IPS-11a (cell line): ENCODE results near the gene OBSCN.
"Not testable (repeated sequence)": the region's sequence is repeated elsewhere in the genome, so short reads cannot be mapped to it uniquely, and the experiment has no call there.

Source experiments
- H3K4me3 ChIP-seq: one replicate; pipeline ENCODE4 v1.5.1; 2013; ENCODE audit warnings: low read depth, low read length, control low read depth

Gene OBSCN

DNA sequence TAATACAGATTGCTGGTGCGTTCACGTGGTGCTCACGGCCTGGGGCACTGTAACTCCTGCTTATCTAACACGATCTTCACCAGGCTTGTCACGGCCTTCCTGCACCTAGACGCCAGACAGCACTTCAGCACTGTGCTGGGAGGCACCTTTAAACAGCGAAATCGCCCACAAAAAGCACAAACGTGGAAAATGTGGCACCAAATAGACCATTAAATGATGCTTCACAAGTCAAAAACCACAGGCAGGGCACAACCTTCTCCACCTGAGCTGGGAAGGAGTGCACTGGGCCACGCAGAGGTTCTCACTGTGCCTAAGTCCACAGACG is 22.2 kb upstream of the OBSCN start:
- H3K4me3 ChIP-seq, result no peak overlapping the region

DNA sequence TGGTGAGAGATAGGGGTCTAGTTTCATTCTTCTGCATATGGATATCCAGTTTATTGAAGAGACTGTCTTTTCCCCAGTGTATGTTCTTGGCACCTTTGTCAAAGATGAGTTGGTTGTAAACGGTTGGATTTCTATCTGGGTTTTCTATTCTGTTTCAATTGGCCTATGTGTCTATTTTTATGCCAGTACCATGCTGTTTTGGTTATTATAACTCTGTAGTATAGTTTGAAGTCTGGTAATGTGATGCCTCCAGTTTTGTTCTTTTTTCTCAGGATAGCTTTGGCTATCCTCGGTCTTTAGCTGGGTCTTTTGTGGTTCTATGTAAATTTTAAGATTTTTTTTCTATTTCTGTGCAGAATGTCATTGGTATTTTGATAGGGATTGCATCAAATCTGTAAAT is 19.6 kb upstream of the OBSCN start:
- H3K4me3 ChIP-seq, result not testable (repeated sequence)

DNA sequence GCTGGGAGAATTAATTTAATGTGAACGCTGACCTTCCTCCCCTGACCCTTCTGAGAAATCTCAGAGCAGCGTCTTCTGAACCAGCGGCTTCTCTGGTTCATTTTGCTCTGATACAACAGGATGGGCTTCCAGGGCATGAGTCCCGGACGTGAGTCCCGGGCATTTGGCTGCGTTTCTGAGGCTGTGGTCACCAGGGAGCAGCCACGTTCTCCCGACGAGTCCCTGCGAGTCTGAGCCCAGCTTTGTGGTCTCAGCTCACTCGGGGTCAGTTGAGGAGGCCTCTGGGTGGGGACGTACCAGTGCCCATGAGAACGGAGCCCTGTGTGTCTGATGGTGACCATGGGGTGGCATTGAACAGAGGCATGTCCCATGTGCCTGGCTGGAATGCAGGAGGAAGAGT is 17.7 kb upstream of the OBSCN start:
- no peak overlapping the region for H3K4me3 ChIP-seq

DNA sequence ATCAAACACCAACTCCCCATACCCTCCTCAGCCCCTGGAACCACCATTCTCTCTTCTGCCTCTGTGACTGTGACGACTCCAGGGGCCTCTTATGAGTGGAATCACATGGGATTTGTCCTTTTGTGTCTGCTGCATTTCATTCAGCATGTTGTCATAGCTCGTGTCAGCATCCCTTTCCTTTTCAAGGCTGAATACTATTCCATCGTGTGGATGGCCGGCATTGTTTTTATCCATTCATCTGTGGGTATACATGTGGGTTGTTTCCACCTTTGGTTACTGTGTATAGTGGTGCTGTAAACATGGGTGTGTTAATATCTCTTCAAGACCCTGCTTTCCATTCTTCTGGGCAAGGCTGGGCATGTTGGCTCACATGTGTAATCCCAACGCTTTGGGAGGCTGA is 17.1 kb upstream of the OBSCN start:
- no peak overlapping the region for H3K4me3 ChIP-seq

DNA sequence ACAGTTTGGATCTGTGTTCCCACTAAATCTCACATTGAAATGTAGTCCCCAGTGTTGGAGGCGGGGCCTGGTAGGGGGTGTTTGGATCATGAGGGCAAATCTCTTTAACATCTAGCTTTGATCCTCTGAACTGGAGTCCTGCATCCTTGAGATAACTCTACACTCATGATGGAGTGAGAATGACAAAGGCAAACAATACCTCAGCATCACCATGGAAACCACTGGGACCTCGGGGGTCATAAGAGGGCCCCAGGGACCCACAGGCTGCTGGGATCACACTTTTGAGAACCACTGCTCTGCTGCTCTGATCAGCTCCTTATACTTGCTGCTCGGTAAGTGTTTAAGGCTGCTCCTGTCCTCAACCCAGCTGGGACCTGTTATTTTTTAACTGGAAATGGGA is 13.4 kb upstream of the OBSCN start:
- H3K4me3 ChIP-seq, result no peak overlapping the region

DNA sequence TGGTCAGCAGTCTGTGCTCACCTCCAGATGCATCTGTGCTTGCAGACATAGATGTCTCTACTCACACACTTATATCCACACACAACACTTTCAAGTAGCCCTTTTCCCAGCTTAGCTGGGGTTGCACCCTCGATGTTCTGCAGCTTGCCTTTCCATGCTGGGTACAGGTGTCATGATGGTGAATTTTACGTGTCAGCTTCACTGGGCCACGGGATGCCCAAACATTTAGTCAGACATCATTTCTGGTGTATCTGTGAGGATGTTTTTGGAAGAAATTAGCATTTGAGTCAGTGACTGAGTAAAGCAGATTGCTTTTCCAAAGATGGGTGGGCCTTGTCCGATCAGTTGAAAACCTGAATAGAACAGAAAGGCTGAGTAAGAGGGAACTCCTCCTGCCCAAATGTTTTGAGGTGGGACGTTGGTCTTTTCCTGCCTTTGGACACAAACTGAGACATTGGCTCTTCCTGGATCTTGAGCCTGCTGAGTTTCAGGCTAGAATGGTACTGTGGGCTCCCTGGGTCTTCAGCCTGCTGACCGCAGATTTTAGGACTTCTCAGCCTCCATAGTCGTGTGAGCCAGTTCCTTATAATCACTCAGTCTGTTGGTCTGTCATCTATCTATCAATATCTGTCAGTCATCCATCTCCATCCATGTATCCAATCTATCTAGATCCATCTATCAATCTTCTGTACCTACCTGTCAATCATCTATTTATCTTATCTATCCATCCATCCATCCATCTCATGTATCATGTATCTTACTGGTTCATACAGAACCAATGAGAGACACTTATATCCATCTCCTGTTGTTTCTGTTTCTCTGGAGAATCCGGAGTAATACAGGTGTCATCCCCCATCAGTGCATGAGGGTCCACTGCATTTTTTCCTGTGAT is 12.7 kb upstream of the OBSCN start:
- H3K4me3 ChIP-seq, result no peak overlapping the region

DNA sequence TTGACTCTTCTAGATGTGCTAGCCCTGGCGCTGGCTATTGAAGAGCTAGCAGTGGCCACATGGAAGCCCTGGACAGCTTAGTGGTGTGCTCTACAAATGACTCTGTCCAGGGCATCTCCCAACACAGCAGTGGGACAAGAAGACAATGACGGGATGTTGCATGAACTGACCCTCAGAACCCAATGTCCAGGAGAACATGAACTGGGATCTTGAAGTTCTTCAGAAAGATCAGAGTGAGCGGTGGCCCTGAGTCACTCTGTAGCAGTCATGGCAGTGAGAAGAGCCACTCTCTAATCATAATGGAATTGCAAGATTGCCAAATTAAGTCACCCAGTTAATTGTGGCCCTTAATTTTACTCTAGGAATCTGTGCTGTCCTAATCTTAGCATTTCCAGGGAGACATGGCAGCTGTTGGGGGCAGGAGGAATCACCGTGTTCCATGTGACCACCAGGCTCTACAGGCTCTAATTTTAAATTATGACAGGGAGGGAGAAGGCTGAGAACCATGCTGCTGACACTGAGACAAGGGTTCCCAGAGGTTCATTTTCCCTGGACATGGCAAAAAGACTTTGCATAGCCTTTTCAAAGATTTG is 10.2 kb upstream of the OBSCN start:
- no peak overlapping the region for H3K4me3 ChIP-seq

DNA sequence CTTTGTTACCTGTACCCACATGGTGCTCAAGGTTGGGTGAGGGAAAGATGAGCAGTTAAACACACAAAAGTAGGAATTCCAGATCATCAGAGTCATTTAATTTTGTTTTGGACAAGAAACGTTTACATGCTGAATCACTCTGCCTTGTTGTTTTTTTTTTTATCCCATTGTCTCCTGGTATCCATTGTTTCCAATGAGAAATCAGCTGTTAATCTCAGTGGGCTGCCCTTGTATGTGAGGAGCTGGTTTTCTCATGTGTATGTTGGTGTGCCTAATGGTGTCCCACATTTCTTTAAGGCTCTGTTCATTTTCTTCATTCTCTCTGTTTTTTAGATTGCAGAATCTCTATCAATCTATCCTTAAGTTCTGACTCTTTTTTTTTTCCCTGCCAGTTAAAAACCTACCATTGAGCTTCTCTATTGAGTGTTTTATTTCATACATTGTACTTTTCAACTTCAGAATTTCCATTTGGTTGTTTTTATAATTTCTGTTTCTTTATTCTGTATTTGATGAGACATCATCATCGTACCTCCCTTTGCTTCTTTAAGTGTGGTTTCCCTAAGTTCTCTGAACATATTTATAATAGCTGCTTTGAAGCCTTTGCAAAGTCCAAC is 8.8 kb upstream of the OBSCN start:
- H3K4me3 ChIP-seq, result no peak overlapping the region

DNA sequence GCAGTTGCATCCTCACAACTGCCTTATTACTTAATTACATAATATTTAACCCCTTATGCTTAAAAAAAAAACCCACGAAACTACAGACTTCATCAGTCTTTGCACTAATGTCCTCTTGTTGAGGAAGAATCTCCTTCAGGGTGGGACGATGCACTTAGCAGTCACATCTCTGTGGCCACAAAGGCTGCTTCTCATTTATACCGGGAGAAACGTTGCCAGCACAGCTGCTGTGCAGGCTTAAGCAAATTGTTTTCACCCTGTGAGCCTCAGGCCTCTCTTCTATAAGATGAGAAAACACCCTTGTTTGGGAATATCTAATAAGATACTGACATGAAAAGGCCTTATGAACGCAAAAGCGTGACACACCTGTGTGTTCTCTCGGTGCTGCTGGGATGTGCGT is 2.9 kb upstream of the OBSCN start:
- no peak overlapping the region for H3K4me3 ChIP-seq

DNA sequence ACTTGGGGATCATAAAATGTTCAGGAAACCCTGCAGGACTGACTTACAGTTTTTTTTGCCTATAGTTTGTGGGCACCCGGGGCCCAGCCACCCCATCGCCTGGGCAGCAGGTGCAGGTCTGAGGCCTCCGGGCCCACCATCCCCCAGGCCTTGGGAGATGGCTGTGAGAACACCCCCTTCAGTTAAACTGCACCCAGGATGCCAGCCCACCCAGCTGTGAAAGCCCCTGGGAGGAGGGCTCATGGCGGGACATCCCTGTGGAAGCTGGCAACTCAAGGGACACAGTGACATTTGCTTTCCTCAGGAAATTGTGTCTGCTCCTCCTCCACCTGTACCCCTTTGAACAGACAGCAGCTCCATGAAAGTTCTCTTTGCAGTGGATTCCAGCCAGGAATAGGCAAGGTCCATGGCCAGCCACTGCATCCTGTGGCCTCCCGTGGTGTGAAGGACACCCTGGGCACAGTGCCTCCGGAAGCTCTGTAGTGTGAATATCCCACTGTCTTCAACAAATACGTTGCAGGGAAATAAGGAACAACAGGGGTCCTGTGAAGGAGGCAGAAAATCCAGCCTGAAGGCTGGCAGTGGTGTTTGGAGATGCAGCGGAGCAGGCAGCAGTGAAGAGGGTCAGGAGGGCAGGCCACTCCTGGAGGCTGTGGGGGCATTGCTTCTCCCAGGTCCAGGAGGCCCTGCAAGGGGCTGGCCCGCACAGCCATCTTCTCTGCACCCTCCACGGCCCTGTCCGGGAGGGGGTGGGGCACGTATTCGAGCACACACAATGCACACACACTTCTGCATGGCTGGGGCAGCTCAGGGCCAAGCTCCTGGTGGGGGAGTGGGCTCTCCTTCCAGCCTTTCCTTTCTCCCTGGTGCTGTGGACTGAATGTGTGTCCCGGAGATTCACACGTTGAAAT is 2.1 kb upstream of the OBSCN start:
- H3K4me3 ChIP-seq, result no peak overlapping the region

DNA sequence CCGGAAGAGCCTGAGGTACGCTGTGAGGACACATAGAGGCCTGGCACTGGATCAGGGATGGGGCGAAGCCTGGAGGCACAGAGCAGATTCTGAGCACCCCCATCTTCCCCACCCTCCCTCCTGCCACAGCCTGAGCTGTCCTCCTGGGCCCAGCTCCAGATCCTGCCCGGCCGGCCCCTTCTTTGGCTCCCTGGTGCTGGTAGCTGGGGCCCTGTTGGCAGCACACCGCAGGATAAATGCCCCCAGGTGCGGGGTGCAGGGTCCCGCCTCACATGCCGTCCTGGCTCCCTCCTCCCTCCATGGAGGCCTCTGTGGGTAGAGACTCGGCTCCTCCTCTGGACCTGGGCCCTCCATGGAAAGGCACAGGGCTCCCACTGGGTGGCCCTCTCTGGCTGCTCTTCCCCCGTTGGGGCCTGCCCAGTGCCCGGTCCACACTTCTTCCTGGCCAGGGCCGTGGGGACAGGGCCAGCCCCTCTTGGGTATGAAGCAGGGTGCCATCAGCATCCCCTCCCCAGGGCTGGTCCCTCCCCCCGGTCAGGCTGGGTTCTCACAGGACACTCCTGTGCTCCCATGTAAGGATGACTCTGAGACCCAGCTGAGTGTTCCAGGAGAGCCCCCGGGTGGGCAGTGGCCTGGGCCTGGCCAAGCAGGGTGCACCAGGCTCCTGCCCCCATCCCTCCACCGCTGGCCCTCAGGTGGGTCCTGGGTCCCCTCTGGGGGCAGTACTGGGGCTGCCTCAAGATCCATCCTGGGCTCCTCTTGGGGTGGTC is 1.1 kb upstream of the OBSCN start:
- no peak overlapping the region for H3K4me3 ChIP-seq

DNA sequence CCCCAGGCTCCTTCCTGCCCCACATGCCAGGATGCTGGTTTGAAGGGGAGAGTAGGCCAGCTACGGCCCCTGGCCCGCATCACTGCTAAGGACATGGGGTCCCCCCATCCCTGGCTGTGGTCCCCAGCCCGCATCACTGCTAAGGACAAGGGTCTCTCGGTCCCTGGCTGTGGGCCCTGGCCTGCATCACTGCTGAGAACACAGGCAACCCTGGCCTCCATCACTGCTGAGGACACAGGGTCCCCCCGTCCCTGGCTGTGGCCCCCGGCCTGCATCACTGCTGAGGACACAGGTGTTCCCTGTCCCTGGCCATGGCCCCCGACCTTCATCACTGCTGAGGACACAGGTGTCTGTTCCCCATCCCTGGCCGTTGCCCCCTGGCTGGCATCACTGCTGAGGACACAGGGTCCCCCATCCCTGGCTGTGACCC is 448 bp upstream of the OBSCN start:
- no peak overlapping the region for H3K4me3 ChIP-seq

DNA sequence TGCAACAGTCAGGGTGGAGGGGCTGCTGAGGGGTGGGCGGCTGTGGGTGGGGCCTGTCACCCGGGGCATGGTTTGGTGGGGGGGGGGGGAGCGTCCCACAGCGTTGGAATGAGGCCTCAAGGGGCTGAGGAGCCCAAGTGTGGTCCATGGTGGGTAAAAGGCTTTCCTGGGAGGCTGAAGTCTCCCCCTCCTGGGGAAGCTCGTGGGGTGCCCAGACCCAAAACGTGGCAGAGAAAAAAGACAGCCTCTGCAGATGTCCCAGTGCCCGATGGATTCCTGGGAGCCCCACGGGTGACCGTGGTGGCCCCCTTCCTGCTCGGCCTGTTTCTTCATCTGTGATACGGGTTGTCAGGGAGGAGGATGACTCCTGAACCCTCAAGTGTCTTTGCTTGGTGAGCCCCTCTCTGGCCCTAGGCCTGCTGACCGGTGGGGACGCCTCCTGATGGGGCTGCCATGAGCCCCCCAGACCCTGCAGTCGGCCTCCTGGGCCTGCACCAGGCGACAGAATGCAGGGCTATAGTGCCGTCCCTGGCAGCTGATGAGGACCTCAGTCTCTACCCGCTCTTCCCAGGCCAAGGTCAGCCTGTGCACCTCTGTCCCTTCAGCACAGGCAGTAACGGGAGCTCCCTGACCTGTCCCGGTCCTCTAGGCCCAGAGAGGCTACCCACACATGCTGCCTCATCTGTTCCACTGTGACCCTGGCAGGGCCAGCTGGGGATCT is 1.1 kb downstream of the OBSCN start:
- no peak overlapping the region for H3K4me3 ChIP-seq

DNA sequence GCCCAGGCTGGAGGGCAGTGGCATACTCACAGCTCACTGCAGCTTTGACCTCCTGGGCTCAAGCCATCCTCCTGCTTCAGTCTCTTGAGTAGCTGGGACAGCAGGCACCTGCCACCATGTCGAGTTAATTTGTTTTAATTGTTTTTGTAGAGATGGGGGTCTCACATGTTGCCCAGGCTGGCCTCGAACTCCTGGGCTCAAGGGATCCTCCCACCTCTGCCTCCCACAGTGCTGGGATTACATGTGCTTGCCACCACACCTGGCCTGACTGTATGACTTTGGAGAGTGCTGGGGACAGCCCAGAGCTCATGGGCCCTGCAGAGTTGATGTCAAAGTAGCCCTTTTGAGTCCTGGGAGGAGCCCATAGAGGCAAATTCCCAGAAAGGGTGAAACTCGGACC is 1.8 kb downstream of the OBSCN start:
- no peak overlapping the region for H3K4me3 ChIP-seq

DNA sequence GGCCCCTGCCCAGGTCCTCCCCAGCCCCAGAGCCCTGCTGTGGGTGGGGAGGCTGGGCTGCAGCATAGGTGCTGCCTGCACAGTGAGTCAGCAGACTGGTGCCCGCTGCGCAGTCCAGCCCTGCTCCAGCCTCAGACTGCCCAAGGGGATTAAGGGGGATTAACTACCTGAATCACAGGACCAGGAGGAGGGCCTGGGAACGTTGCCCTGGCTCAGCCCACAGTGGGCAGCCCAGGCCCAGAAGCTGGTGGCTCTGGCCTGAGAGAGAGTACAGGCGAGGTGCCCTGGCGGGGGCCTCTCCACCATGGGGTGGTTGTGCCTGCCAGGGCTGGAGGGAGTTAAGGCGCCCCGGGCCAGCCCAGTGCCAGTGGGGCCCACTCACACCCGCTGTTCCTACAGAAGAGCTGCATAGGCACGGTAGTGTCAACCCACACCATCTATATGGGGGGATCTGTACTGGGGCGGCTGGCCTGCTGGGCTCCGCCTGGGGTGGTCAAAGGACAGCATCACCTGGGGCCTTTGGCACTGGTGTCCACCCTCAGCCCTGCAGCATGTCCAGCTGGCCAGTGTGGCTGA is 2.3 kb downstream of the OBSCN start:
- no peak overlapping the region for H3K4me3 ChIP-seq

DNA sequence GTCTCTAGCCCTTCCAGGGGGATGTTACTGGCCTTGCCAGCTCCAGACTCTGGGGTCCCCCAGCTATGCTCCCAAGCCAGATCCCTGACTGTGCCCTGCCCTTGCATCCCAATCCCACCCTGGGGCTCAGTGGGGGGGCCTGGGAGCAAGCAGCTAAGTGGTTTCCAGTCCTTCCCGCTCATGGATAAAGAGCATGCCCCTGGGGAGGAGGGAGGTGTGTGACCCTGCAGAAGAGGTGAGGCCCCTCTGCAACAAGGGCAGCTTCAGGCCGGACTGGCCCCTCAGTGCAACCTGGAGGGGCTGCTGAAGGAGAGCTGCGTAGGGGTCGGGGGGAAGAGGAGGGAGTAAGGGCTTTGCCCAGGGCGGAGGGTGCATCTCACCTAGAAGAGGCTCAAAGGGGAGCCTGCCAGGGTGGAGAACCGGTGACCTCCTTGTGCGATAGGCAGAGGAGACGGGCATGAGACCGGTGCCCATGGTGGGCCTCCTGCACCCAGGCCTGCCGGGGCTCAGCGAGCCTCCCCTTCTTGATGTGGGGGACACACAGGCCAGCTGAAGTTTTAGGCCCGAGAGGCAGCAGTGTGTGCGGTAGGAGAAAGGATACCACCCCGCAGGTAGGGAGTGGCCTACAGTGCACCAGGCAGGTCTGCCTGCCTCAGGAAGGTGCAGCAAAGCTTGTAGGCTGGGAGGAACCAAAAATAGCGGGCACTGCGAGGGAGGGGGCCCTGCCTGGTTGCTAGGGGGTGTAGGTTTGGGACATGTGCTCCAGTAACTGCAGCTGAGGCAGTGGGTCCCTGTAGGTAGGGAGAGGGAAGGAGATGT is 3.1 kb downstream of the OBSCN start:
- H3K4me3 ChIP-seq, result no peak overlapping the region

DNA sequence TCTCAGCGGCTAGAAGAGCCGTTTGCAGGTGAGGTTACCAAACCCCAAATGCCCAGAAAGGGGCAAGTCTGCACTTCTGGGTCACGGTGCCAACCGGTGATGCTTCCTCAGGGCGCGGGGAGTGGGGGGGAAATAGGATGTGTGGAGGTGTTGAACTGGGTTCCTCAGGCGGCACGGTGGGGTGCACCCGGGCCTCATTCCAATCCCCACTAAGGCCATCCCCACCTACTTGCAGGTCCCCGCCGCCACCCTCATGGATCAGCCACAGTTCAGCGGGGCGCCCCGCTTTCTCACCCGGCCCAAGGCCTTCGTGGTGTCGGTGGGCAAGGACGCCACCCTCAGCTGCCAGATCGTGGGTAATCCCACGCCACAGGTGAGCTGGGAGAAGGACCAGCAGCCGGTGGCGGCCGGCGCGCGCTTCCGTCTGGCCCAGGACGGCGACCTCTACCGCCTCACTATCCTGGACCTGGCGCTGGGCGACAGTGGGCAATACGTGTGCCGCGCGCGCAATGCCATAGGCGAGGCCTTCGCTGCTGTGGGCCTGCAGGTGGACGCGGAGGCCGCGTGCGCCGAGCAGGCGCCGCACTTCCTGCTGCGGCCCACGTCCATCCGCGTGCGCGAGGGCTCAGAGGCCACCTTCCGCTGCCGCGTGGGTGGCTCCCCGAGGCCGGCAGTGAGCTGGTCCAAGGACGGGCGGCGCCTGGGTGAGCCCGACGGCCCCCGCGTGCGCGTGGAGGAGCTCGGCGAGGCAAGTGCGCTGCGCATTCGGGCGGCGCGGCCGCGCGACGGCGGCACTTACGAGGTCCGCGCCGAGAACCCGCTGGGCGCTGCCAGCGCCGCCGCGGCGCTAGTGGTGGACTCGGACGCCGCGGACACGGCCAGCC is 3.9 kb downstream of the OBSCN start:
- H3K4me3 ChIP-seq, result no peak overlapping the region
